Left hindlimb (tissue), 1 donor: ENCODE measurements around the gene PRADC1.
"Not testable (repeated sequence)": the region's sequence is repeated elsewhere in the genome, so short reads cannot be mapped to it uniquely, and the experiment has no call there.

Experiments used
- DNase-seq: peaks from one replicate; pipeline ENCODE4 v3.0.0-alpha.2; 2018

The PRADC1 gene

GRCh38 chr2:73200281-73200680, 32.8 kb downstream of the PRADC1 start:
- DNase-seq, result not testable (repeated sequence)

- no peak for DNase-seq
These were observed 35.5 kb downstream of the PRADC1 start for GRCh38 chr2:73197579-73197978.

DNA sequence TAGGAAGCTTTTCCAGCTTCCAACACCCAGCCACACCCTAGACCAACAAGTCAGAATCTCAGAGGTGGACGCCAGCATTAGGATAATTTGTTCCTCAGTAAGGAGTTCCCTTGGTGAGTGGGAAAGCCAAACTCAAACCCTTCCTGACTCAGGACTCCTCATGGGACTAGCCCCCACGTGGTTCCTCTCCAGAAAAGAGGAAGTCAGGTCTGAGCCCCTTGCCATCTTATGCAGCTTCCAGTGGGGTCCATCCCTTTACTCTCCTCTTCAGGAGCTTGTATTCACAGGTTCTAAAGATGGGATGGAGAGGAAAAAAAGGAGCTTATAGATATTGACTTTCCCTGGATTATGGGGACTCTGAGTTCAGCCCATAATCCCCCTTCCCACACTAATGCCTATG, 45.5 kb downstream of the PRADC1 start:
- no peak for DNase-seq

DNA sequence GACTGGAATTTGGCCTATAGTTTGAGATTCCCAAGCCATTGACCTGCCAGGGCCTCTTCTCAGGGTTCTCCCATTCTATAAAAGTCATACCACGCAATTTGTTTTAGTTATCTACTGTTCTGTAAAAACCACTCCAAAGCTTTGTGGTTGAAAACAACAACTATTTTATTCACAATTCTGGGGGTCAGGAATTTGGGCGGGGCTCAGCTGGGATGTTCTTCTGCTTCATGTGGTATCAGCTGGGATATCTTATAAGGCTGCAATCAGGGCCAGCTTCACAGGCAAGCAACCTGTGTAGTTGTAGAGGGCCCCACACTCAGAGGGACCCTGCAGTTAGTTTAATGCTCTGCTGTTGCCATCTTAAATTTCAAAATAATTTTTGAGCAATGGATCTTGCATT, 47.1 kb downstream of the PRADC1 start:
- DNase-seq, result no peak
